SK-N-SH treated with all-trans-retinoic acid at 6 μM for 48 hours (cell line): ENCODE results near the gene PYCR2.

Experiments
- ARNTL ChIP-seq: fragments of 450-650 bp; formaldehyde crosslinking; IDR thresholded peaks from 2 replicates; pipeline ENCODE4 v1.5.0; 2020; ENCODE audit warnings: low read depth, mild to moderate bottlenecking, moderate library complexity, borderline replicate concordance
- BACH2 ChIP-seq: fragments of 250-450 bp; sonication (Bioruptor Pico); IDR thresholded peaks from 2 replicates; pipeline ENCODE4 v1.9.0; 2021; ENCODE audit warnings: mild to moderate bottlenecking, borderline replicate concordance
- CREB5 ChIP-seq: fragments of 250-450 bp; sonication (Bioruptor Pico); IDR thresholded peaks from 2 replicates; pipeline ENCODE4 v1.5.1; 2020; ENCODE audit warnings: low read depth, mild to moderate bottlenecking, moderate library complexity
- ESRRG ChIP-seq: fragments of 250-450 bp; sonication (Bioruptor Pico); IDR thresholded peaks from 2 replicates; pipeline ENCODE4 v1.6.1; 2021; ENCODE audit warnings: mild to moderate bottlenecking
- GLIS3 ChIP-seq: fragments of 250-450 bp; sonication (Bioruptor Pico); IDR thresholded peaks from 2 replicates; pipeline ENCODE4 v1.5.0; 2020; ENCODE audit warnings: mild to moderate bottlenecking, moderate library complexity
- OSR1 ChIP-seq: fragments of 250-450 bp; sonication (Bioruptor Pico); IDR thresholded peaks from 2 replicates; pipeline ENCODE4 v1.8.0; 2022; ENCODE audit warnings: moderate library complexity, mild to moderate bottlenecking, inconsistent platforms
- PPARA ChIP-seq: fragments of 250-450 bp; sonication (Bioruptor Pico); IDR thresholded peaks from 2 replicates; pipeline ENCODE4 v1.5.0; 2020; ENCODE audit warnings: mild to moderate bottlenecking, borderline replicate concordance
- RARB ChIP-seq: fragments of 250-450 bp; sonication (Bioruptor Pico); IDR thresholded peaks from 2 replicates; pipeline ENCODE4 v1.8.0; 2021; ENCODE audit warnings: mild to moderate bottlenecking, moderate library complexity
- TOX ChIP-seq: fragments of 250-450 bp; sonication (Bioruptor Pico); IDR thresholded peaks from 2 replicates; pipeline ENCODE4 v1.8.0; 2021; ENCODE audit warnings: mild to moderate bottlenecking, moderate library complexity, borderline replicate concordance
- ZFP30 ChIP-seq: fragments of 450-650 bp; formaldehyde crosslinking; IDR thresholded peaks from 2 replicates; pipeline ENCODE4 v1.5.0; 2022; ENCODE audit warnings: mild to moderate bottlenecking, moderate library complexity
- ZNF8 ChIP-seq: fragments of 450-650 bp; formaldehyde crosslinking; IDR thresholded peaks from 2 replicates; pipeline ENCODE4 v1.5.0; 2020; ENCODE audit warnings: mild to moderate bottlenecking, moderate library complexity
- TF ChIP-seq, protein P1 (sequence below): fragments of 250-450 bp; sonication (Bioruptor Pico); IDR thresholded peaks from 2 replicates; pipeline ENCODE4 v1.5.0; 2020; ENCODE audit warnings: mild to moderate bottlenecking, moderate library complexity
- TF ChIP-seq, protein P2 (sequence below): fragments of 250-450 bp; sonication (Bioruptor Pico); IDR thresholded peaks from 2 replicates; pipeline ENCODE4 v1.8.0; 2020; ENCODE audit warnings: mild to moderate bottlenecking, moderate library complexity, borderline replicate concordance
- TF ChIP-seq, protein P3 (sequence below): fragments of 250-450 bp; sonication (Bioruptor Pico); IDR thresholded peaks from 2 replicates; pipeline ENCODE4 v1.5.1; 2021; ENCODE audit warnings: mild to moderate bottlenecking, moderate library complexity

GRCh38 chr1:225874431-225874830, 49.6 kb downstream of the PYCR2 start:
- TF ChIP-seq CREB5: no peak
- no peak for TF ChIP-seq ESRRG (CRISPR knock-in tag)
- TF ChIP-seq, protein P1, sequence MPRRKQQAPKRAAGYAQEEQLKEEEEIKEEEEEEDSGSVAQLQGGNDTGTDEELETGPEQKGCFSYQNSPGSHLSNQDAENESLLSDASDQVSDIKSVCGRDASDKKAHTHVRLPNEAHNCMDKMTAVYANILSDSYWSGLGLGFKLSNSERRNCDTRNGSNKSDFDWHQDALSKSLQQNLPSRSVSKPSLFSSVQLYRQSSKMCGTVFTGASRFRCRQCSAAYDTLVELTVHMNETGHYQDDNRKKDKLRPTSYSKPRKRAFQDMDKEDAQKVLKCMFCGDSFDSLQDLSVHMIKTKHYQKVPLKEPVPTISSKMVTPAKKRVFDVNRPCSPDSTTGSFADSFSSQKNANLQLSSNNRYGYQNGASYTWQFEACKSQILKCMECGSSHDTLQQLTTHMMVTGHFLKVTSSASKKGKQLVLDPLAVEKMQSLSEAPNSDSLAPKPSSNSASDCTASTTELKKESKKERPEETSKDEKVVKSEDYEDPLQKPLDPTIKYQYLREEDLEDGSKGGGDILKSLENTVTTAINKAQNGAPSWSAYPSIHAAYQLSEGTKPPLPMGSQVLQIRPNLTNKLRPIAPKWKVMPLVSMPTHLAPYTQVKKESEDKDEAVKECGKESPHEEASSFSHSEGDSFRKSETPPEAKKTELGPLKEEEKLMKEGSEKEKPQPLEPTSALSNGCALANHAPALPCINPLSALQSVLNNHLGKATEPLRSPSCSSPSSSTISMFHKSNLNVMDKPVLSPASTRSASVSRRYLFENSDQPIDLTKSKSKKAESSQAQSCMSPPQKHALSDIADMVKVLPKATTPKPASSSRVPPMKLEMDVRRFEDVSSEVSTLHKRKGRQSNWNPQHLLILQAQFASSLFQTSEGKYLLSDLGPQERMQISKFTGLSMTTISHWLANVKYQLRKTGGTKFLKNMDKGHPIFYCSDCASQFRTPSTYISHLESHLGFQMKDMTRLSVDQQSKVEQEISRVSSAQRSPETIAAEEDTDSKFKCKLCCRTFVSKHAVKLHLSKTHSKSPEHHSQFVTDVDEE (CRISPR knock-in tag): no peak
- no peak for TF ChIP-seq ZNF8 (CRISPR knock-in tag)
- no peak for TF ChIP-seq ARNTL (CRISPR knock-in tag)
- no peak for TF ChIP-seq ZFP30
- TF ChIP-seq, protein P2, sequence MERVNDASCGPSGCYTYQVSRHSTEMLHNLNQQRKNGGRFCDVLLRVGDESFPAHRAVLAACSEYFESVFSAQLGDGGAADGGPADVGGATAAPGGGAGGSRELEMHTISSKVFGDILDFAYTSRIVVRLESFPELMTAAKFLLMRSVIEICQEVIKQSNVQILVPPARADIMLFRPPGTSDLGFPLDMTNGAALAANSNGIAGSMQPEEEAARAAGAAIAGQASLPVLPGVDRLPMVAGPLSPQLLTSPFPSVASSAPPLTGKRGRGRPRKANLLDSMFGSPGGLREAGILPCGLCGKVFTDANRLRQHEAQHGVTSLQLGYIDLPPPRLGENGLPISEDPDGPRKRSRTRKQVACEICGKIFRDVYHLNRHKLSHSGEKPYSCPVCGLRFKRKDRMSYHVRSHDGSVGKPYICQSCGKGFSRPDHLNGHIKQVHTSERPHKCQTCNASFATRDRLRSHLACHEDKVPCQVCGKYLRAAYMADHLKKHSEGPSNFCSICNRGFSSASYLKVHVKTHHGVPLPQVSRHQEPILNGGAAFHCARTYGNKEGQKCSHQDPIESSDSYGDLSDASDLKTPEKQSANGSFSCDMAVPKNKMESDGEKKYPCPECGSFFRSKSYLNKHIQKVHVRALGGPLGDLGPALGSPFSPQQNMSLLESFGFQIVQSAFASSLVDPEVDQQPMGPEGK (CRISPR knock-in tag): no peak
- no peak for TF ChIP-seq PPARA
- no peak for TF ChIP-seq BACH2
- TF ChIP-seq RARB: no peak
- TF ChIP-seq TOX: no peak
- no peak for TF ChIP-seq OSR1
- no peak for TF ChIP-seq GLIS3 (CRISPR knock-in tag)
- TF ChIP-seq, protein P3, sequence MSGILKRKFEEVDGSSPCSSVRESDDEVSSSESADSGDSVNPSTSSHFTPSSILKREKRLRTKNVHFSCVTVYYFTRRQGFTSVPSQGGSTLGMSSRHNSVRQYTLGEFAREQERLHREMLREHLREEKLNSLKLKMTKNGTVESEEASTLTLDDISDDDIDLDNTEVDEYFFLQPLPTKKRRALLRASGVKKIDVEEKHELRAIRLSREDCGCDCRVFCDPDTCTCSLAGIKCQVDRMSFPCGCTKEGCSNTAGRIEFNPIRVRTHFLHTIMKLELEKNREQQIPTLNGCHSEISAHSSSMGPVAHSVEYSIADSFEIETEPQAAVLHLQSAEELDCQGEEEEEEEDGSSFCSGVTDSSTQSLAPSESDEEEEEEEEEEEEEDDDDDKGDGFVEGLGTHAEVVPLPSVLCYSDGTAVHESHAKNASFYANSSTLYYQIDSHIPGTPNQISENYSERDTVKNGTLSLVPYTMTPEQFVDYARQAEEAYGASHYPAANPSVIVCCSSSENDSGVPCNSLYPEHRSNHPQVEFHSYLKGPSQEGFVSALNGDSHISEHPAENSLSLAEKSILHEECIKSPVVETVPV (CRISPR knock-in tag): no peak
